HG02973 (cell line): ENCODE data around the gene BCKDHA.
"Not testable (repeated sequence)": the region's sequence is repeated elsewhere in the genome, so short reads cannot be mapped to it uniquely, and the experiment has no call there.

Experiments
- ATAC-seq: cut with Tn5 transposase; IDR thresholded peaks from one replicate; pipeline ENCODE4 v1.9.1; 2021; ENCODE audit warnings: moderate library complexity; ENCODE audit not compliant: unreplicated experiment

The BCKDHA gene

DNA sequence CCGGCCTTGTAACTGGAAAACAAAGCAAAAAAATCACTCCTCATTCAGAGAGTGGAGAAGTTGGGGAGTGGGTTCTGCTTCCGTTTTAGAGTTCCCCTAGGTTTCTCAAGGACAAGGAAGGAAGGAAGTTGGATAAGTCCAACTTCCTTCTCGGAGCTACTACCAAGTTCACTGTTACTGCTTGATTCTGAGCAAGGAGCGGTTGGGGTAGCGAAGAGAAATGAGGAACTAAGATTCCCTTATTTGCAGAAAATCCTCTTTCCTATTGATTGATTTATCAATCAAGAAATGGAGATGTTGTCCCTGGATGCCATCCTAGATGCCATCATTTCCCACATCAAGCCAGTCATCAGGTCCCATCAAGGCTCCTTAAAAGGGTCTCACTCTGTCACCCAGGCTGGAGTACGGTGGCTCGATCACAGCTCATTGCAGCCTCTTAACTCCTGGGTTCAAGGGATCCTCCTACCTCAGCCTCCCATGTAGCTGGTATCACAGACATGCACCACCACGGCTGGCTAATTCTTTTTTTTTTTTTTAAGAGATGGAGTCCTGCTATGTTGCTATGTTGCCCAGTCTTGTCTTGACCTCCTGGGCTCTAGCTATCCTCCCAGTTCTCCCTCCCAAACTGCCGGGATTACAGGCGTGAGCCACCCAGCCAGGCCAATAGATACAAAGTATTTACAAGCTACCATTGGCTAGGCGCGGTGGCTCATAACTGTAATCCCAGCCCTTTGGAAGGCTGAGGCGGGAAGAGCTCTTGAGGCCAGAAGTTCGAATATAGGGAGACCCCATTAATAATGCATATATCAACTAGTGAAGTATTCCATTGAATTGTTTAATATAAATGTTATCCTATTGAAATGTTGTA lies 32.9 kb upstream of the BCKDHA start:
- no peak for ATAC-seq

DNA sequence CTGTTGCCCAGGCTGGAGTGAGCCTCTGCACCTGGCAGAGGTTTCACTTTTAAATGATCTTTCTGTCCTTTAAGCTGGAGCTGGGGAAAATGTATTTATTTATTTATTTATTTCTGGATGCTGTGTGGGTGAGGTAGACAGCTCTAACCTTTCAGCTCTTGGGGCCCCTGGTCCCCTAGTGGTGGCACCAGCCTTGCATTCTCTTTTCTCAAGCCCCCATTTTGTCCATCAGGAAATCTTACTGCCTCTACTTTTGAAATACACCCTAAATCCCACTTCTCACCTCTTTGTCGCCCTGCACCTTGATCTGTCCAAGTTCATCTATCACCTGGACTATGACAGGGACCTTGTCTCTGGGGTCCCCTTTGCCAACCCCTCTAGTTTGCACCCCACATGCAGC lies 31.5 kb upstream of the BCKDHA start:
- ATAC-seq = no peak

GRCh38 chr19:41367848-41368301 lies 29.7 kb upstream of the BCKDHA start:
- no peak for ATAC-seq

- no peak for ATAC-seq
These were observed 27.8 kb upstream of the BCKDHA start for GRCh38 chr19:41369769-41370168.

DNA sequence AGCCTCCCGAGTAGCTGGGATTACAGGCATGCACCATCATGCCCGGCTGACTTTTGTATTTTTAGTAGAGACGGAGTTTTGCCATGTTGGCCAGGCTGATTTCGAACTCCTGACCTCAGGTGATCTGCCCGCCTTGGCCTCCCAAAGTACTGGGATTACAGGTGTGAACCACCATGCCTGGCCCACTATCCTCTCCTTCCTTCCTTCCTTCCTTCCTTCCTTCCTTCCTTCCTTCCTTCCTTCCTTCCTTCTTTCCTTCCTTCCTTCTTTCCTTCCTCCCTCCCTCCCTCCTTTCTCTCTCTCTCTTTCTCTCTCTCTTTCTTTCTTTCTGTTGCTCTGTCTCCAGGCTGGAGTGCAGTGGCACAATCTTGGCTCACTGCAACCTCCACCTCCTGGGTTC lies 26.5 kb upstream of the BCKDHA start:
- ATAC-seq = not testable (repeated sequence)

DNA sequence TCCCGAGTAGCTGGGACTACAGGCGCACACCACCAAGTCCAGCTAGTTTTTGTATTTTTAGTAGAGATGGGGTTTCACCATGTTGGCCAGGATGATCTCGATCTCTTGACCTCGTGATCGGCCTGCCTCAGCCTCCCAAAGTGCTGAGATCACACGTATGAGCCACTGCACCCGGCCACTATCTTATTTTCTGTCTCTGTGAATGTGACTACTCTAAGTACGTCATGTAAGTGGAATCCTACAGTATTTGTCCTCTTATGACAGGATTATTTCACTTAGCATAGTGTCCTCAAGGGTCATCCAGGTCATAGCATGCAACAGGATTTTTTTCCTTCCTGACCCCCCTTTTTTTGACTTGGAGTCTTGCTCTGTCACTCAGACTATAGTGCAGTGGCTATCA lies 26.1 kb upstream of the BCKDHA start:
- no peak for ATAC-seq

GRCh38 chr19:41372501-41372900 lies 25.1 kb upstream of the BCKDHA start:
- ATAC-seq = no peak

DNA sequence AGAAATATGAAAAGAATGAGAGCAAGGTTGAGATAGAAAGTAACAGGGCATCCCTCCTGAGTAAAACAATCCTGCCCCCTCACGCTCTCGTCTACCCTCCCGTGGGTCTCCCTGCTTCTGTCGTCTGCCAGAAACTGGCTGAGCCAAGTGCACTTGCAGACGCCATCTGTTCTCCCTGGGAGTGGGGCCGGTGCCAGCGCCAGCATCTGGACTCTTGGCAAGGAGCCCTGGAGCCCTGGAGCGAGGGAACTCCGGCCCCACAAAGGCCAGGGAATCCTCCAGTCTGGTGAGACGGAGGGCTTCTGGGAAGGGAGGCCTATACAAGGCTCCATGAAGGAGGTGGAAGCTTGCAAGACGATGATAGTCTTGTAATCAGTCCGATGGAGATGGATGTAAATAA lies 23.6 kb upstream of the BCKDHA start:
- no peak for ATAC-seq

DNA sequence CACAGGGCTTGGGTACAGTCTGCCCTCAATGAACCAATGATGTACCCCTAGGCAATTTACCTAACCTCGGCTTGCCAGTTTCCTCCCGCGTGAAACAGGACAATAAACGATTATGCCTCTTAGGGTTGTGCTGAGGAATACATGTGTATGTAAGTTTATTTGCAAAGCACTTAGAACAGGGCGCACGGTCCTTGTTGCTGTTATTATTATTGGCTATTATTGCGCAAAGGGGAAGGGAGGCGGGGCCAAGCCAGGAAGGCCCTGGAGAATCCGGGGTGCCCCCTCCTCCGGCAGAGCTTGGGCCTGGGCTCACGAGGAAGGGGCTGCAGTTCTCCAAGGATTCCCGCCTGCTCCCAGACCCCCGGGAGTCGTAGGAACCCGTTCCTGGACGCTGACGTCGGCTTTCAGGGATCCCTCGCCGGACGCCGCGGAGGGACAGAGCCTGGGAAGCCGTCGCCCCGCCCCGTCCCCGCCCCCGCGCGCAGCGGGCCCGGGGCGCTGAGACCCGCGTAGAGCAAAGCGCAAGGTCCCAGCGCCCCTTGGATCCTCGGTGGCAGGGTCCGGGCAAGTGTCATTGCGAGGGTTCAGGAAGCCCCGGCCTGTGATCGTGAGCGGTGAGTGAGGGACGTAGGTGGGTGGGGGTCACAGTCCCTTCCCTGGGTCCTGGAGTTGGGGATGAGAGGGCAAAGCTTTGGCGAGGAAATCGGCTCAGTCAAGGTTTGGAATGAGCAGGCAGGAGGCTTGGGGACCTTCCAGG lies 21.2 kb upstream of the BCKDHA start, which contains the start of gene TMEM91:
TSS of gene TMEM91 (plus strand) at position 293 of the 757 bp plus-strand sequence. CDS start 1,777 bp downstream, outside the sequence.
- ATAC-seq = no peak

- no peak for ATAC-seq
These were observed 20.6 kb upstream of the BCKDHA start for GRCh38 chr19:41376998-41377365.

GRCh38 chr19:41377977-41378709 lies 19.5 kb upstream of the BCKDHA start:
- no peak for ATAC-seq

- not testable (repeated sequence) for ATAC-seq
These were observed 16.1 kb upstream of the BCKDHA start for GRCh38 chr19:41381536-41381935.

DNA sequence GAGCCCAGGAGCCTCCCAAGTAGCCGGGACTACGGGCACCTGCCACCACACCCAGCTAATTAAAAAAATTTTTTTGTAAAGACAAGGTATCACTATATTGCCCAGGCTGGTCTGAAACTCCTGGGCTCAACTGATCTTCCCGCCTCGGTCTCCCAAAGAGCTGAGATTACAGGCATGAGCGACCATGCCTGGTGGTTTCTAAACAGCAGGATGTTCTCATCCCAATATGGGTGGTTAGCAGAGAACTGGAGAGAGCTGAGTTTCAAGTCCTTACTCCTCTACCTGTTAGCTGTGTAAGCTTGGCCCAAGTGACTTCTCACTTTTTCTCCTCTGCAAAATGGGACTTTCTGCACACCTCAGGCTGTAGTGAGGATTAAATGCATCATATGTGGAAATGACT lies 13.3 kb upstream of the BCKDHA start:
- ATAC-seq = no peak

- ATAC-seq = no peak
These were observed 11.2 kb upstream of the BCKDHA start for GRCh38 chr19:41386442-41386841.

GRCh38 chr19:41391618-41392017 lies 6.0 kb upstream of the BCKDHA start:
- no peak for ATAC-seq

DNA sequence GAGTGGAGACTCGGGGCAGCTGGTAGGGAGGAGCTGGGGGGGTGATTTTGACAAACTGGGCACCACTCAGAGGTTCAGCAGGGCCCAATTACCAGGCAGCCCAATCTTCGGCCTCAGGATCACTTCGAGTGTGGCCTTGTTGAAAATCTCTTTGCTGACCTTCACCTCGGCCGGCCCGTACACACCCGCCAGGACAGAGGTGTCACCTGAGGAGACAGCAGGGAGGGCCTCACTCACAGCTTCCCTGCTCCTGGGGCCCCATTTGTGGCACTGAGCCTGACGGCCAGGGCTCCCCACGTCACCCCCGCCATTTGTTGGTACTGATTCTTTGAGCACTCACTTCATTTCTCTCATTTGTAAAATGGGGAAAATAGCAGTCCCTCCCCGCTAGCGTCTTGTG lies 4.8 kb upstream of the BCKDHA start:
- ATAC-seq = no peak

- ATAC-seq = no peak
These were observed 2.3 kb upstream of the BCKDHA start for GRCh38 chr19:41395355-41395754.

GRCh38 chr19:41398050-41398418 lies 416 bp downstream of the BCKDHA start:
- no peak for ATAC-seq

- ATAC-seq = no peak
These were observed 980 bp downstream of the BCKDHA start for GRCh38 chr19:41398598-41398997.

- no peak for ATAC-seq
These were observed 1.5 kb downstream of the BCKDHA start for GRCh38 chr19:41399091-41399490.

GRCh38 chr19:41399525-41399924 lies 1.9 kb downstream of the BCKDHA start:
- no peak for ATAC-seq
